Nephron (organoid): Measurements from ENCODE around the gene LOC101059915.
A peak's percentile ranks its signal among the peaks of the same experiment; 100 is the strongest.
"Not testable (repeated sequence)": the region's sequence is repeated elsewhere in the genome, so short reads cannot be mapped to it uniquely, and the experiment has no call there.

ENCODE experiments used
- H3K27ac Mint-ChIP-seq, 3 experiments: 2 replicates each; pipeline ENCODE4 v1.8.0; 2020; ENCODE audit warnings: mixed read lengths in 3 of 3, mild to moderate bottlenecking in 2 of 3, moderate library complexity in 1 of 3
- H3K27me3 Mint-ChIP-seq: 2 replicates; pipeline ENCODE4 v1.8.0; 2021; ENCODE audit warnings: low read depth, mild to moderate bottlenecking, moderate library complexity, mixed read lengths
- H3K36me3 Mint-ChIP-seq: 2 replicates; pipeline ENCODE4 v1.8.0; 2020; ENCODE audit warnings: low read depth, mixed read lengths
- H3K4me1 Mint-ChIP-seq: 2 replicates; pipeline ENCODE4 v1.8.0; 2020; ENCODE audit warnings: mixed read lengths
- H3K4me3 Mint-ChIP-seq, 3 experiments: 2 replicates each; pipeline ENCODE4 v1.8.0; 2020; ENCODE audit warnings: mild to moderate bottlenecking in 3 of 3, mixed read lengths in 3 of 3, moderate library complexity in 2 of 3
- H3K9me3 Mint-ChIP-seq: 2 replicates; pipeline ENCODE4 v1.8.0; 2020; ENCODE audit warnings: mixed read lengths
- CTCF ChIP-seq, 3 experiments: fragments of 200-600 bp; sonication (generic); IDR thresholded peaks; one replicate each; pipeline ENCODE4 v1.5.0; 2021; ENCODE audit warnings: antibody characterized with exemption in 3 of 3; ENCODE audit not compliant: unreplicated experiment in 3 of 3

The LOC101059915 gene

DNA sequence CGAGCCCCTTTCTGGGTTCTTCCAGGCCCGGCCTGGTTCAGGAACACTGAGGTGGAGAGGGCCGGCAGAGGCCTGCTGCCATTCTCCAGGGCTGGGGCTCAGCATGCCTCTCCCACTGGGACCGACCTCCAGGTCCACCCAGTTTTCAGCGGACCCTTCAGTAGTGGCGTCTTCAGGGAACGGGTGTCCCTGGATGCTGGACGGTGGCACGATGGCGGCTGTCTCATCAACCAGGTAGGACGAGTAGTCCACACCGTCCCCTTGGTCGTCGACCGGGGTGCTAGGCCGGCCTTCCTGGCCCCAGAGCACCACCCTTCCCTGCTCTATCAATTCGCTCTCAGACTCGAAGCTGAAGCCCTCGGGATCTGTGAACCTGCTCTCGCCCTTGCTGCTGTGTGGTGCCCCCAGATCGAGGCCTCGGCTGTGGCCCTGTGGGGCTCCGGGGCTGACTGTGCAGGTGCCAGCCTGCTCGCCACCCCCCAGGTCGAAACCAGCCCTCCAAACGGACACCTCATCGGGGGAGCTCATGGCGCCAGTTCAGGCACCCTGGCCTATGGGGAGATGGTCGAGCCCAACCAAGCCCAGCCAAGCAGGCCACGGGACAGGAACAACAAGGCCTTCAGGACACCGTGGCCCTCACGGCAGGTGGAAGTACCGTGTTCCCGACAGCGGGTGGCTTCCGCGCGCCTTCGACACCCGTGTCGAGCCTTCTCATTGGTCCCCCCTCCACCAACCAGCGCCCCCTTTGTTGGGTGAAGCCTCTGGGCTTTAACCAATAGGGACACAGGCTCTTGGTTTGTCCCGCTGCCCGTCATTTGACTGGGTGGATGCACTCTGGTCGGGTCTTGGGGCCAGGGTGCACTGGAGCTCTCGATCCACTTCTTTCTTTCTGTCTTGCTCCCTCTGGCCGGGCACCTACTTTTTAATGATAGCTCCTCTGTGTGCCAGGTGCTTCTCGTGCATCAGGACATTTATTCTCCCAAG lies 814 bp upstream of the LOC101059915 start:
- H3K36me3 Mint-ChIP-seq: no peaks in the 10 kb centered on the region
- no peak overlapping the region for H3K4me3 Mint-ChIP-seq
- H3K27ac Mint-ChIP-seq: no peak overlapping the region
- no peaks in the 10 kb centered on the region for H3K4me1 Mint-ChIP-seq
- peaks cover 6% of the 10 kb centered on the region for H3K27me3 Mint-ChIP-seq
- H3K9me3 Mint-ChIP-seq: no peaks in the 10 kb centered on the region
- no peak for TF ChIP-seq CTCF (IDR thresholded peaks at IDR 0.05; ENCODE audit: unreplicated experiment in 3 of 3)

DNA sequence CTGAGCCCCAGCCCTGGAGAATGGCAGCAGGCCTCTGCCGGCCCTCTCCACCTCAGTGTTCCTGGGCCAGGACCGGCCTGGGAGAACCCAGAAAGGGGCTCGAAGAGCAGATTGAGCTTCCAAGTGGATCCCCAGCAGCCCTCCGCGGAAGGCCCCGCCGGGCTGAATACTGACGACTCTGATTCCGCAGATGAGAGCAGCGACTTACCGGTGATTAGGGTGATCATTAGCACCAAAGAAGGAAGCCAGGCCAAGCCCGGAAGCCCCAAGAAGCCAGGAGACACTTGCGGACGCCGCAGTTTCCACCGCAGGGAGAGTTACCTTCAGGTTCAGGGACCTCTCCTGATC lies 876 bp downstream of the LOC101059915 start:
- Mint-ChIP-seq H3K27me3 (peaks cover 13% of the 10 kb centered on the region), H3K4me3 (no peak overlapping the region), H3K36me3 (no peaks in the 10 kb centered on the region), H3K9me3 (peaks cover 5% of the 10 kb centered on the region), H3K4me1 (no peaks in the 10 kb centered on the region), H3K27ac (no peak overlapping the region)
- no peak for TF ChIP-seq CTCF (IDR thresholded peaks at IDR 0.05; ENCODE audit: unreplicated experiment in 3 of 3)

DNA sequence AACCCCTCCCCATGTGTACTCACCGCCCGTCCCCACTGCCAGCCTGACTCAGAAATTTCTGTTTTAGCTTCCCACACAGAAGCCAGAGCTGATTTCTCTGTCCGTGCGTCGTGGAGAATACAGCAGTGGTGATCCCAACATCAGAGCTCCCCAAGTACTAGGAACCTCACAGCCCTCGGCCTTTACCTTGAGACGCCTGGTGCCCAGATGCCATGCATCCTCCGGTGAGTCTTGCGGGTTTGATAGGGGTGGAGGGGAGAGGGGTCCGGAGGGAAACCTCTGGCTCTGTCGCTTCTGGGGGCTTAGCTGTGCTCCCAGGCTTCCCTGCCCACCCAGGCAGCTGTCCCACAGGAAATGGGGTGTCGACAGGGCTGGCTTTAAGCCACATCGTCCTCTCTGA lies 2.1 kb downstream of the LOC101059915 start:
- Mint-ChIP-seq H3K4me1 (no peaks in the 10 kb centered on the region), H3K4me3 (no peak overlapping the region), H3K27me3 (peaks cover 13% of the 10 kb centered on the region), H3K36me3 (no peaks in the 10 kb centered on the region), H3K27ac (no peak overlapping the region), H3K9me3 (peaks cover 13% of the 10 kb centered on the region)
- no peak for TF ChIP-seq CTCF (IDR thresholded peaks at IDR 0.05; ENCODE audit: unreplicated experiment in 3 of 3)

GRCh38 chrX:71669947-71670346 lies 2.6 kb downstream of the LOC101059915 start:
- not testable (repeated sequence) for H3K4me1 Mint-ChIP-seq, H3K27ac Mint-ChIP-seq, H3K36me3 Mint-ChIP-seq, H3K4me3 Mint-ChIP-seq
- peaks cover 13% of the 10 kb centered on the region for H3K27me3 Mint-ChIP-seq
- TF ChIP-seq CTCF (IDR thresholded peaks at IDR 0.05; ENCODE audit: unreplicated experiment in 3 of 3): peak; percentile 41 to 49 (median 41)
- H3K9me3 Mint-ChIP-seq: peaks cover 15% of the 10 kb centered on the region

- Mint-ChIP-seq H3K36me3 (no peaks in the 10 kb centered on the region), H3K27me3 (peaks cover 13% of the 10 kb centered on the region), H3K9me3 (peaks cover 15% of the 10 kb centered on the region), H3K27ac (no peak overlapping the region), H3K4me3 (no peak overlapping the region), H3K4me1 (no peaks in the 10 kb centered on the region)
- TF ChIP-seq CTCF (IDR thresholded peaks at IDR 0.05; ENCODE audit: unreplicated experiment in 3 of 3): no peak
These were observed 3.9 kb downstream of the LOC101059915 start for GRCh38 chrX:71671043-71671780.
